Endothelial cell of umbilical vein (primary cell): Measurements from ENCODE around the gene SERPINB13. TPM values are rescaled to one million over a fixed set of nuclear protein-coding genes. Genes with fewer than 3 reads are reported as not detected.

Source experiments
- BruUV-seq: library from RNA; stranded (reverse); fragments of 400-500 nt; replicated peaks from 2 replicates; lab custom pipeline; 2021; lab: Mats Ljungman, UMichigan
- CTCF ChIA-PET: fragments of 300-600, 350-600 bp; sonication (Branson Sonifier 250); formaldehyde crosslinking; loops from one replicate; lab custom pipeline; 2021; ENCODE audit warnings: antibody characterized with exemption, inconsistent platforms; lab: Charles Lee
- POLR2A ChIA-PET: fragments of 300-600, 350-600 bp; sonication (Branson Sonifier 250); formaldehyde crosslinking; loops from one replicate; lab custom pipeline; 2021; ENCODE audit warnings: antibody characterized with exemption, inconsistent platforms; lab: Charles Lee
- DNase-seq: peaks from one replicate; pipeline ENCODE4 v3.0.0-alpha.2; 2011; ENCODE audit warnings: low read depth, low spot score
- FAIRE-seq: peaks from 2 replicates; lab custom pipeline; 2011; peaks lifted over from hg19 to GRCh38; lab: Jason Lieb, UNC
- H2AFZ ChIP-seq: 2 replicates; pipeline ENCODE4 v1.6.0; 2012; ENCODE audit warnings: low read depth, low read length, control low read depth, inconsistent platforms
- H3K27ac ChIP-seq: 2 replicates; pipeline ENCODE4 v1.5.1; 2011; ENCODE audit warnings: low read depth, mild to moderate bottlenecking, control low read depth, low read length, moderate library complexity; ENCODE audit not compliant: insufficient read depth
- H3K27me3 ChIP-seq, 2 experiments: 2 replicates each; pipeline versions ENCODE4 v1.6.0 to v1.6.1; 2011; ENCODE audit warnings: low read length in 2 of 2, mixed read lengths in 1 of 2; ENCODE audit not compliant: control insufficient read depth in 2 of 2, insufficient read depth in 2 of 2
- H3K36me3 ChIP-seq, 2 experiments: 2 replicates in 1 of 2; 3 replicates in 1 of 2; pipeline ENCODE4 v1.5.1; 2011; ENCODE audit warnings: low read length in 2 of 2, mild to moderate bottlenecking in 1 of 2, moderate library complexity in 1 of 2; ENCODE audit not compliant: control insufficient read depth in 2 of 2, insufficient read depth in 2 of 2; ENCODE audit errors: extremely low read depth in 1 of 2
- H3K4me1 ChIP-seq: 3 replicates; pipeline ENCODE4 v1.5.1; 2011; ENCODE audit warnings: mild to moderate bottlenecking, low read length; ENCODE audit not compliant: control insufficient read depth, insufficient read depth; ENCODE audit errors: extremely low read depth
- H3K4me2 ChIP-seq: 2 replicates; pipeline ENCODE4 v1.6.1; 2011; ENCODE audit warnings: low read length, control low read depth, mixed read lengths; ENCODE audit not compliant: insufficient read depth
- H3K4me3 ChIP-seq, 3 experiments: fragments of 200-600 bp in 1 of 3; sonication (generic), shearing (Covaris generic) in 1 of 3; replicated peaks in 1 of 3; 2 replicates each; pipeline ENCODE4 v1.5.1; 2011 to 2016; ENCODE audit warnings: control low read depth in 3 of 3, low read length in 3 of 3, mild to moderate bottlenecking in 2 of 3, inconsistent platforms in 1 of 3, low read depth in 1 of 3, moderate library complexity in 1 of 3; ENCODE audit not compliant: insufficient read depth in 1 of 3
- H3K79me2 ChIP-seq: 2 replicates; pipeline ENCODE4 v1.6.0; 2012; ENCODE audit warnings: low read length, inconsistent platforms; ENCODE audit not compliant: control insufficient read depth, insufficient read depth
- H3K9ac ChIP-seq: replicated peaks from 2 replicates; pipeline ENCODE3; 2011; ENCODE audit warnings: low read length, control low read depth; ENCODE audit not compliant: insufficient read depth; ENCODE audit errors: extremely low read depth
- H3K9me1 ChIP-seq: replicated peaks from 3 replicates; pipeline ENCODE4 v1.6.0; 2011; ENCODE audit warnings: mild to moderate bottlenecking, low read length; ENCODE audit not compliant: control insufficient read depth, insufficient read depth; ENCODE audit errors: extremely low read depth
- H3K9me3 ChIP-seq: replicated peaks from 2 replicates; pipeline ENCODE4 v1.5.1; 2012; ENCODE audit warnings: low read length, inconsistent platforms; ENCODE audit not compliant: control insufficient read depth, insufficient read depth
- H4K20me1 ChIP-seq: replicated peaks from 2 replicates; pipeline ENCODE3; 2011; ENCODE audit warnings: mild to moderate bottlenecking, low read length; ENCODE audit not compliant: control insufficient read depth, insufficient read depth; ENCODE audit errors: extremely low read depth
- EZH2 ChIP-seq: IDR thresholded peaks from 2 replicates; pipeline ENCODE4 v1.6.1; 2012; ENCODE audit warnings: borderline replicate concordance, low read depth, mild to moderate bottlenecking, moderate library complexity, low read length, inconsistent platforms; ENCODE audit not compliant: severe bottlenecking
- FOS ChIP-seq: IDR thresholded peaks from 2 replicates; pipeline ENCODE4 v1.6.1; 2011; ENCODE audit warnings: mild to moderate bottlenecking, low read length, moderate library complexity, borderline replicate concordance; ENCODE audit not compliant: insufficient read depth
- POLR2AphosphoS5 ChIP-seq: IDR thresholded peaks from 2 replicates; pipeline ENCODE4 v1.6.1; 2012; ENCODE audit warnings: low read depth, mild to moderate bottlenecking, control low read depth, low read length, moderate library complexity; ENCODE audit not compliant: insufficient read depth
- dilution Hi-C: fragments of 300-500 bp; cut with MboI; formaldehyde crosslinking; loops from one replicate; pipeline ENCODE4 v1.15.0; 2019; ENCODE audit warnings: low sequenced_read_pairs; ENCODE audit not compliant: extremely low pct_ligation_motif_present
- intact Hi-C: fragments of 100-400 bp; cut with micrococcal nuclease; formaldehyde crosslinking; loops from one replicate; pipeline ENCODE4 v1.10.0; 2022
- polyA plus RNA-seq, 4 experiments: library from polyadenylated mRNA; depleted of rRNA in 3 of 4; stranded (reverse) in 3 of 4; unstranded in 1 of 4; fragments of >200 nt; gene quantifications; 2 replicates each; pipeline versions ENCODE4 v1.2.1 to v1.2.3, GENCODE V29; 2011 to 2012; ENCODE audit warnings: missing spikeins in 1 of 4
- total RNA-seq: library from RNA; stranded (reverse); gene quantifications from 2 replicates; pipeline ENCODE4 v1.2.3, GENCODE V29; 2021
- TF ChIP-seq, protein P1 (sequence below), 2 donors: IDR thresholded peaks; 1 replicate in 1 of 2; 2 replicates in 1 of 2; pipeline ENCODE4 v1.5.1; 2011; ENCODE audit warnings: low read length in 2 of 2, mild to moderate bottlenecking in 2 of 2, moderate library complexity in 2 of 2, control low read depth in 1 of 2, inconsistent platforms in 1 of 2, low read depth in 1 of 2; ENCODE audit not compliant: insufficient read depth in 1 of 2; ENCODE audit errors: extremely low read depth in 1 of 2

SERPINB13 gene
- total and polyA plus RNA-seq, 2 donors (not counting 3 experiments of a cell fraction or from before 2014, with no cell fraction given) = not detected

DNA sequence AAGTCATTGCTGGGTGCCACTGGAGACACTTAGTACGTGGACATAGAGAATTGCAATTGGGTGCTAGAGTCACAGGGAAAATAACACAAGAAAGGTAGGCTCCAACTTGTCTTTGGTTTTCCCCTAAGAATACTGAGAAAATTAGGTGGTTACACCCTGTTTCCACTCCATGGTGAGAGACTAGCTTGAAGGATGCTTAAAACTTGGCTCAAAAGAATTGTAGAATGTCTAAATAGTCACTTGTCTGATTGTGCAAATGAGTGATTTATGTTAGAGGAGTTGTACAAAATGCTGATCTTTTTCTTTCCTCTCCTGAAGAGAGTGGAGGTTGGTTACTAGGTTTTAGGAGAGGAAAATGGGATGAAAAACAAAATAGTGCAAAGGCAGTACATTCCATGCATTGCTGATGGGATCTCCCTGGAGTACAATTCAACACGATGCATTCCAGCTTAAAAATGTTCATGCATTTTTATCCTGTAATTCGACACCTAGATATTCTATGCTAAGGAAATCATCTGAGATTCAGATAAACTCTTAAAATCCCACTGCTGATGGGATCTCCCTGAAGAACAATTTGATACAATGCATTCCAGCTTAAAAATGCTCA is 47.1 kb upstream of the SERPINB13 start:
- TF ChIP-seq EZH2 (no peak), FOS (no peak)
- TF ChIP-seq, protein P1, sequence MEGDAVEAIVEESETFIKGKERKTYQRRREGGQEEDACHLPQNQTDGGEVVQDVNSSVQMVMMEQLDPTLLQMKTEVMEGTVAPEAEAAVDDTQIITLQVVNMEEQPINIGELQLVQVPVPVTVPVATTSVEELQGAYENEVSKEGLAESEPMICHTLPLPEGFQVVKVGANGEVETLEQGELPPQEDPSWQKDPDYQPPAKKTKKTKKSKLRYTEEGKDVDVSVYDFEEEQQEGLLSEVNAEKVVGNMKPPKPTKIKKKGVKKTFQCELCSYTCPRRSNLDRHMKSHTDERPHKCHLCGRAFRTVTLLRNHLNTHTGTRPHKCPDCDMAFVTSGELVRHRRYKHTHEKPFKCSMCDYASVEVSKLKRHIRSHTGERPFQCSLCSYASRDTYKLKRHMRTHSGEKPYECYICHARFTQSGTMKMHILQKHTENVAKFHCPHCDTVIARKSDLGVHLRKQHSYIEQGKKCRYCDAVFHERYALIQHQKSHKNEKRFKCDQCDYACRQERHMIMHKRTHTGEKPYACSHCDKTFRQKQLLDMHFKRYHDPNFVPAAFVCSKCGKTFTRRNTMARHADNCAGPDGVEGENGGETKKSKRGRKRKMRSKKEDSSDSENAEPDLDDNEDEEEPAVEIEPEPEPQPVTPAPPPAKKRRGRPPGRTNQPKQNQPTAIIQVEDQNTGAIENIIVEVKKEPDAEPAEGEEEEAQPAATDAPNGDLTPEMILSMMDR (IDR thresholded peaks at IDR 0.05; ENCODE audit: extremely low read depth in 1 of 2, insufficient read depth in 1 of 2, low read depth in 1 of 2, low read length in 2 of 2) = no peak
- ChIA-PET POLR2A (no interaction called here), CTCF (no interaction called here)
- H3K9me1 ChIP-seq = no peaks in the 10 kb centered on the region
- no peak overlapping the region for H3K9ac ChIP-seq
- no TSS peak for BruUV-seq
- DNase-seq (no peak), FAIRE-seq (no peak)
- no peak overlapping the region for H3K4me3 ChIP-seq
- no peak overlapping the region for H3K4me2 ChIP-seq
- H3K27me3 ChIP-seq = peaks cover 0 to 3% of the 10 kb centered on the region in 2 experiments
- dilution Hi-C loops = no loop called here
- H3K9me3 ChIP-seq = no peaks in the 10 kb centered on the region
- H4K20me1 ChIP-seq = no peaks in the 10 kb centered on the region
- no peaks in the 10 kb centered on the region for H3K36me3 ChIP-seq
- H2AFZ ChIP-seq = no peak overlapping the region
- H3K79me2 ChIP-seq = no peaks in the 10 kb centered on the region
- intact Hi-C loops = no loop called here
- no peak overlapping the region for H3K27ac ChIP-seq
- no peaks in the 10 kb centered on the region for H3K4me1 ChIP-seq

DNA sequence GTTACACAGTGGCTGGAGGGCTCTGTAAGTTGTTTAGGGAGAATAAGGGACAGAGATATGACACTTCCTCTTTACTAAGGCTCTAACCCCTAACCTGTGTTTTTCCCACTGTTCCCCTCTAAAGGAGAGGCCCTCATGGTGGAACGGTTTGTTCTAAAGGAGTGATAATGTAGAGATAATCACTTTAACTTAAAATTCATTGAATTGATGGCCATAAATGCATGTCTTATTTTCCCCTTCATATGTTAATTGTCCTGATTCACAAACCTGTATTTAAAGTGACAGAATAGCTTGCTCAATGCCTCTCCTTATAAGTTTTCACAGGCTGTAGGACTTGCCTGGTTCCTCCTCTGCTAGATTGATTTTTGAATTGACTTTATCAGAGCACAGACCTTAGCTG is 45.1 kb upstream of the SERPINB13 start, which contains the start of gene SERPINB12:
SERPINB12 (plus strand) TSS at position 301 of the 400 bp plus-strand sequence. CDS start 13,791 bp downstream, outside the sequence.
- intact Hi-C loops (no loop called here), dilution Hi-C loops (no loop called here)
- BruUV-seq = no TSS peak
- Histone ChIP-seq H4K20me1 (no peaks in the 10 kb centered on the region), H3K79me2 (no peaks in the 10 kb centered on the region), H3K4me1 (no peaks in the 10 kb centered on the region), H3K27ac (no peak within 1 kb of the TSS), H3K9ac (no peak within 1 kb of the TSS), H3K4me2 (no peak within 1 kb of the TSS), H3K9me1 (no peaks in the 10 kb centered on the region), H3K9me3 (no peaks in the 10 kb centered on the region), H3K36me3 (no peaks in the 10 kb centered on the region), H3K27me3 (no peaks in the 10 kb centered on the region), H3K4me3 (no peak within 1 kb of the TSS), H2AFZ (no peak within 1 kb of the TSS)
- POLR2A ChIA-PET = no interaction called here
- FAIRE-seq = no peak
- no peak for DNase-seq
- CTCF ChIA-PET = no interaction called here
- TF ChIP-seq POLR2AphosphoS5 = no peak
